CD4-positive, alpha-beta memory T cell (primary cell): ENCODE data around the gene TLX1. TPM values are rescaled to one million over a fixed set of nuclear protein-coding genes. Genes with fewer than 3 reads are reported as not detected.

Source experiments
- CTCF ChIA-PET: fragments of 350-600 bp; sonication (Branson Sonifier 250); formaldehyde crosslinking; loops from one replicate; lab custom pipeline; 2021; ENCODE audit warnings: inconsistent platforms; ENCODE audit not compliant: partially characterized antibody; lab: Charles Lee
- POLR2A ChIA-PET: fragments of 350-600 bp; sonication (Branson Sonifier 250); formaldehyde crosslinking; loops from one replicate; lab custom pipeline; 2021; ENCODE audit not compliant: partially characterized antibody; lab: Charles Lee
- DNase-seq, 5 donors: peaks; one replicate each; pipeline versions ENCODE4 v3.0.0 to v3.0.0-alpha.2; 2020 to 2022; ENCODE audit warnings: mixed read lengths in 1 of 5
- H3K27ac ChIP-seq: one replicate; pipeline ENCODE4 v1.7.0; 2013; ENCODE audit warnings: low read depth, low read length
- H3K27me3 ChIP-seq: 2 replicates; pipeline ENCODE4 v1.7.0; 2013; ENCODE audit warnings: mild to moderate bottlenecking, low read length, moderate library complexity; ENCODE audit not compliant: insufficient read depth
- H3K36me3 ChIP-seq: 2 replicates; pipeline ENCODE4 v1.7.0; 2013; ENCODE audit warnings: mild to moderate bottlenecking, low read length, moderate library complexity; ENCODE audit not compliant: insufficient read depth
- H3K4me1 ChIP-seq: 2 replicates; pipeline ENCODE4 v1.7.0; 2013; ENCODE audit warnings: mild to moderate bottlenecking, low read length, moderate library complexity; ENCODE audit not compliant: insufficient read depth
- H3K4me3 ChIP-seq, 2 donors: one replicate each; pipeline ENCODE4 v1.7.0; 2013; ENCODE audit warnings: low read length in 2 of 2, mild to moderate bottlenecking in 1 of 2
- H3K9me3 ChIP-seq, 2 donors: one replicate each; pipeline ENCODE4 v1.7.0; 2013; ENCODE audit warnings: low read length in 2 of 2, control low read depth in 1 of 2; ENCODE audit not compliant: control insufficient read depth in 1 of 2
- H3K27ac Mint-ChIP-seq, 7 donors: one replicate each; pipeline ENCODE4 v1.8.0; 2020 to 2021; ENCODE audit warnings: mixed read lengths in 7 of 7, mild to moderate bottlenecking in 6 of 7, inconsistent platforms in 3 of 7, moderate library complexity in 3 of 7
- H3K27me3 Mint-ChIP-seq, 2 donors: one replicate each; pipeline ENCODE4 v1.8.0; 2020 to 2021; ENCODE audit warnings: mixed read lengths in 2 of 2
- H3K36me3 Mint-ChIP-seq, 2 donors: one replicate each; pipeline ENCODE4 v1.8.0; 2020 to 2021; ENCODE audit warnings: mixed read lengths in 2 of 2, inconsistent platforms in 1 of 2, mild to moderate bottlenecking in 1 of 2
- H3K4me1 Mint-ChIP-seq, 4 donors: one replicate each; pipeline ENCODE4 v1.8.0; 2020 to 2021; ENCODE audit warnings: mixed read lengths in 4 of 4, mild to moderate bottlenecking in 1 of 4
- H3K4me3 Mint-ChIP-seq, 8 donors: one replicate each; pipeline ENCODE4 v1.8.0; 2020 to 2021; ENCODE audit warnings: mixed read lengths in 8 of 8, mild to moderate bottlenecking in 7 of 8, moderate library complexity in 6 of 8, inconsistent platforms in 3 of 8
- H3K9me3 Mint-ChIP-seq, 8 donors: one replicate each; pipeline ENCODE4 v1.8.0; 2020 to 2021; ENCODE audit warnings: mixed read lengths in 8 of 8, mild to moderate bottlenecking in 5 of 8, inconsistent platforms in 3 of 8, moderate library complexity in 1 of 8
- intact Hi-C: fragments of 100-400 bp; cut with micrococcal nuclease; formaldehyde crosslinking; loops from one replicate; pipeline ENCODE4 v1.15.1; 2023
- polyA plus RNA-seq, 2 donors: library from polyadenylated mRNA; unstranded; fragments of 300-500 nt; fragmentation: Illumina TruSeq; gene quantifications; one replicate each; pipeline ENCODE4 v1.2.3, GENCODE V29; 2021
- total RNA-seq, 2 experiments: library from RNA; stranded (reverse); gene quantifications; one replicate each; pipeline ENCODE4 v1.2.3, GENCODE V29; 2021

Gene TLX1
- total and polyA plus RNA-seq, 4 experiments from 2014 or later, result not detected

DNA sequence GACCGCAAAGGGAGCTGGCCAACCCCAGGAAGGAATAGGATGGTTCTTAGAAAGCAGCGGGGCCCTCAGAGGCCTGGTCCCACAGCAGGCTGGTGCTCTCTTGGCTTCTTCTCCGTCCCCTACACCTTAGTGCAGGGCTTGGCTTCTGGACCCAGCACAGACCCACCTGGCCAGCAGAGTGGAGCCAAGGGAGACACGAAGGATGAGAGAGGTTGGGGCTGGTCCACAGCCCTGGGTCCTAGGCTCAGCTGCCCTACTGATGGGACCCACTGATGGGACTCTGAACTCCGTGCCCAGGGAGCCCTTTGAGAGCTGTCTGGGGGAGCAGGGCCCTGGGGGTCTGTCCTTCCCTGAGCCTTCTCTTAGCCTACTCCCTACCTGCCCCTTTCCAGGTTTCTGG is 6.2 kb upstream of the TLX1 start:
- H3K27me3 ChIP-seq, result peaks cover 47% of the 10 kb centered on the region
- DNase-seq, result no peak
- H3K27ac Mint-ChIP-seq, result no peak overlapping the region
- no peak overlapping the region for H3K27ac ChIP-seq
- H3K9me3 Mint-ChIP-seq, result no peaks in the 10 kb centered on the region
- peaks cover 52 to 64% of the 10 kb centered on the region in 2 donors for H3K27me3 Mint-ChIP-seq
- no peak overlapping the region for H3K4me3 ChIP-seq
- peaks cover 0 to 4% of the 10 kb centered on the region in 2 donors for H3K36me3 Mint-ChIP-seq
- H3K4me1 ChIP-seq, result peaks cover 30% of the 10 kb centered on the region
- intact Hi-C loops, result loop anchor here (5.0 kb wide), 1 partner anchor 58 kb away; no protein-coding TSS in a partner anchor
- no peaks in the 10 kb centered on the region for H3K9me3 ChIP-seq
- no peaks in the 10 kb centered on the region for H3K36me3 ChIP-seq
- POLR2A ChIA-PET, result no interaction called here
- CTCF ChIA-PET, result interaction anchor here (1.1 to 8.4 kb wide), 2 partner anchors 17 to 29 kb away, joined by 3 to 55 read pairs; no protein-coding TSS in a partner anchor
- peaks cover 13 to 32% (median 25%) of the 10 kb centered on the region in 4 donors for H3K4me1 Mint-ChIP-seq
- H3K4me3 Mint-ChIP-seq, result peak overlapping the region in 1 of 8 donors; percentile 10

DNA sequence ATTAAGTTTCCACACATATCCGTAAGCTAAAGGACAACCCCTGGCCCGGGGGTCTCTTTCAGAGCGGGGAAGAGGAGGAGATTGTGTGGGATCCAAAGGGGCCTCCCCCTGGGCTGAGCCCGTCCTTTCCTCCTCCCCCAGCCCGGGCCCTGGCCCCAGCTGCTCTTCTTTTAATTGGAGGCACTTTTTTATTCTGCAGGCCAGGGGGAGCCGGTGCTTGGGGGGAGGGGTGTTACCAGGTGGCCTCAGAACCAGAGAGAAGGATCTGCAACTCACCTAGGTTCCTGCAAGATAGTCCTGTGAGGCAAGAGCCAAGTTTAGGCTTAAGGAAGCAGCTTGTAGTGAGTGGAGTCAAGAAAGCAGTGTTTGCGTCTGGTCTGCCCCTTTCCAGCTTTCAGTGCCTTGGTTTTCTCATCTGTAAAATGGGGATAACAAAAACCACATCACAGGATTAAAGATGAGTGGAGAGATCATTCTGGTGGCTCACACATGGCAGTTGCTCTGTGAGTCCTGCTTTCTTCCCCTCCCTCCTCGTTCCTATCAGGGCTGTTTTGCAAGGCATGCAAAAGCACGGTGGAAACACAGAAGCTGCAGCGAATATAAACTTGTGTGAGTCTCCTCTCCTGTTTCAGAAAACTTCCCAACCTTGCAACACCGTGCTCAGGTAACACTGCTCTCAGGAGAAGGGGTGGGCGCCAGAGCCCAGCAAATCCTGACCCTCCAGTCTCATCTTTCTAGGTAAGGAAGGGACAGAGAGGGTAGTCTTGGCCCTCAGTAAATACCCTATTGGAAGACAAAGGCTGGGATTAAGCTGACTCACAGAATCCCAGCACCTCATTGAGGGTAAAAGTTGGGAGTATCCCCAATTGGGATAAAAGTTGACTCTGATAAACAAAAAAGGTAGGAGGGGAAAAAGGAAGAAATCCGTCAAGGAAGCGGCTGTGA is 4.1 kb upstream of the TLX1 start:
- Mint-ChIP-seq H3K36me3 (no peaks in the 10 kb centered on the region), H3K9me3 (no peaks in the 10 kb centered on the region), H3K27ac (no peak overlapping the region), H3K4me3 (no peak overlapping the region), H3K4me1 (peaks cover 9 to 18% (median 14%) of the 10 kb centered on the region in 4 donors), H3K27me3 (peaks cover 61 to 66% of the 10 kb centered on the region in 2 donors)
- no peaks in the 10 kb centered on the region for H3K9me3 ChIP-seq
- DNase-seq, result no peak
- no peak overlapping the region for H3K4me3 ChIP-seq
- CTCF ChIA-PET, result interaction anchor here (1.2 to 8.4 kb wide), 4 partner anchors 15 to 31 kb away, joined by 3 to 55 read pairs (median 4); no protein-coding TSS in a partner anchor
- H3K36me3 ChIP-seq, result no peaks in the 10 kb centered on the region
- intact Hi-C loops, result no loop called here
- peaks cover 60% of the 10 kb centered on the region for H3K27me3 ChIP-seq
- H3K27ac ChIP-seq, result no peak overlapping the region
- POLR2A ChIA-PET, result no interaction called here
- peaks cover 28% of the 10 kb centered on the region for H3K4me1 ChIP-seq

DNA sequence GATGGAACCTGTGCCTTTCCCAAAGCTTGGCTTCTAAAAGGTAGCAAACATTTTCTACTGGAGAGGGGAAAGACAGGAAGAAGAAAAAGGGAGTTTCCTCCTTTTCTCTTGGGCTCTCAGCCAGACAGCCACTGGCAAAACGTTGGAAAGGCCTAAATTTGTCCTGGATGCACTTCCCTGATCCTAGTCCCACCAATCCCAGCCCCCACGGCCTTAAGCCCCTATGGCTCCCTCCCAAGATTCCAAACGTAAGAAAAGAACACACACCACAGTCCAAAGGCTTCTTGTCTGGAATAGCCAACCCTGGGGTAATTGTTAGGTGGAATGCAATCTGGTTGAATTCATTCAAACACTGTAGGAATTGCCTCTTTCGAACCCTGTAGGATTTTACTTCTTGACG is 959 bp upstream of the TLX1 start:
- Histone ChIP-seq H3K4me3 (no peak overlapping the region), H3K27me3 (peaks cover 43% of the 10 kb centered on the region), H3K4me1 (peaks cover 25% of the 10 kb centered on the region), H3K36me3 (no peaks in the 10 kb centered on the region), H3K27ac (no peak overlapping the region), H3K9me3 (no peaks in the 10 kb centered on the region)
- no peaks in the 10 kb centered on the region for H3K36me3 Mint-ChIP-seq
- intact Hi-C loops, result no loop called here
- H3K9me3 Mint-ChIP-seq, result no peaks in the 10 kb centered on the region
- peak overlapping the region in 1 of 8 donors; percentile 35 for H3K4me3 Mint-ChIP-seq
- peaks cover 63 to 68% of the 10 kb centered on the region in 2 donors for H3K27me3 Mint-ChIP-seq
- H3K27ac Mint-ChIP-seq, result no peak overlapping the region
- peaks cover 8 to 32% (median 21%) of the 10 kb centered on the region in 4 donors for H3K4me1 Mint-ChIP-seq
- no peak for DNase-seq
- ChIA-PET POLR2A (no interaction called here), CTCF (interaction anchor here (0.6 to 1.2 kb wide), 2 partner anchors 11 to 72 kb away, joined by 3 to 8 read pairs; no protein-coding TSS in a partner anchor)

DNA sequence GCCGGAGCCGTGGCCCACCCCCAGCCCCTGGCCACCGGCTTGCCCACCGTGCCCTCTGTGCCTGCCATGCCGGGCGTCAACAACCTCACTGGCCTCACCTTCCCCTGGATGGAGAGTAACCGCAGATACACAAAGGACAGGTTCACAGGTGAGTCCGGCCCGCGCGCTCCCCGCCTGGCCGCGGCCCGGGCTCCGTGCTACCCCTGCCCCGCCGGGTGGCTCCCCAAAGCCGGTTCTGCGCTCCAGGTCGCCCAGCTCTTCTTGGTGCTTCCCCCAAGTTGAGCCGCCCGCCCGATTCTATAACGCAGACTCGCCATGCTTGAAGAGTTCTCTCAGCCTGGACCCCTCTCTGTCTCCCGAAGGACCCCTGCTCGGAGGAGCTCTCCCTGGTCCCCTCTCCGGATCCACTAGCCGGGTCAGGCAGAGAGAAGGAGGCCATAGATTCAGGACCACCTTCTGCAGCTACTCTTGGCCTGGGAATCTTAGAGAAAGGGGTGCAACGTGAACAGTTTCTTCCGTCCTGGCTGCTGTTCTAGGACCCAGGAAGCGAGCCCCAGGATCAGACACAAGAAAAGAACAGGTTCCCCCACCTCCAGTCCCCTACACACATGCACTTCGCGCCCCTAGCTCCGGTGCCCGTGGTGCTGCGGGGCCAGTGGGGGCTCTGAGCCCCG is 999 bp downstream of the TLX1 start:
- peaks cover 30% of the 10 kb centered on the region for H3K4me1 ChIP-seq
- no peak for DNase-seq
- Mint-ChIP-seq H3K9me3 (no peaks in the 10 kb centered on the region), H3K27ac (peak overlapping the region in 1 of 7 donors; percentile 24), H3K4me3 (peak overlapping the region; percentile 59 to 83 (median 72)), H3K27me3 (peaks cover 63% of the 10 kb centered on the region in 2 donors), H3K36me3 (no peaks in the 10 kb centered on the region), H3K4me1 (peaks cover 12 to 41% (median 28%) of the 10 kb centered on the region in 4 donors)
- H3K36me3 ChIP-seq, result no peaks in the 10 kb centered on the region
- ChIA-PET POLR2A (no interaction called here), CTCF (interaction anchor here (1.5 to 2.9 kb wide), 2 partner anchors 10 to 91 kb away, joined by 3 to 11 read pairs; no protein-coding TSS in a partner anchor)
- intact Hi-C loops, result no loop called here
- peaks cover 34% of the 10 kb centered on the region for H3K27me3 ChIP-seq
- H3K27ac ChIP-seq, result no peak overlapping the region
- no peaks in the 10 kb centered on the region for H3K9me3 ChIP-seq
- no peak overlapping the region for H3K4me3 ChIP-seq

DNA sequence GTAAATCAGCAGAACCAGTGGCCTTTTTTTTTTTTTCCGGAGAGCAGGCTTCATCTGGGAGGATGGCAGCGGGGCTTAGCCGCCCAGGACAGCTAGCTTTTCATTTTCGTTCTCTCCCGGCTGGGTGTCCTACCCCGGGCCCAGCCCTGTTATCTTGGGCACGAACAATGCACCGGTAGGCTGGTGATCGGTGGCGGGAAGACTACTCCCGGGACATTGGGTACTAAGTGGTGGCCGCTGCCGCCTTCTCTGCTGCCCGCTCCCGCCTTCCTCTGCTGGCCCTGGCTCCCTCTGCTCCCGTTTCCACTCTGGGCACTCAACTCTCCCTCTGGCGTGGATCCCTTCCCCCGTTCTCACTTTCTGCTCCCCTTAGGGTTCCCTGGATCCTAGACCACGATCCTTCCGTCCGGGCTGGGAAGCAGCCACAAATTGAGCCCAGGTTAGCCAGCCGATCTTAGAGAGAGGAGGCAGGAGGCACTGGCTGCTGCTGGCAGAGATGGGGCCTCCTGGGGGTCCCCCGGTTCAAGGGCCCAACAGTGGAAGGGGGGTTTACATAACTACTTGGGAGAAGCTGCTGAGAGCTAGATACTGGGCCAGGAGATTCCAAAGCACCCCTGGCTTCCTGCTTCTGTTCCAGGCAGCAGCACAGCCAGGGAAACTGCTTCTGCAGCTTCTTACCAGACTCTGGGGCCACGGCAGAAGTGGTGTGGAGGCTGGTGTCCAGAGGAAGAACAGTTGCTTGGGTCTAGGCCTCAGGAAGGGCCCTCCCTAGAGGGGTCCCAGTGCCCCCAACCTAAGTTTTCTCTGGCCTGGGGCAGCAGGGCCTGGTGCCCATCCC is 1.8 kb downstream of the TLX1 start:
- Histone ChIP-seq H3K4me1 (peaks cover 30% of the 10 kb centered on the region), H3K27me3 (peaks cover 41% of the 10 kb centered on the region), H3K36me3 (no peaks in the 10 kb centered on the region), H3K27ac (no peak overlapping the region), H3K9me3 (no peaks in the 10 kb centered on the region), H3K4me3 (no peak overlapping the region)
- Mint-ChIP-seq H3K4me1 (peaks cover 12 to 49% (median 28%) of the 10 kb centered on the region in 4 donors), H3K27me3 (peaks cover 65% of the 10 kb centered on the region in 2 donors), H3K27ac (peak overlapping the region in 2 of 7 donors; percentile 65), H3K36me3 (no peaks in the 10 kb centered on the region), H3K4me3 (peak overlapping the region in 7 of 8 donors; percentile 67 to 83 (median 74)), H3K9me3 (no peaks in the 10 kb centered on the region)
- intact Hi-C loops, result no loop called here
- ChIA-PET POLR2A (no interaction called here), CTCF (interaction anchor here (2.9 kb wide), 1 partner anchor 9 kb away, joined by 11 read pairs; no protein-coding TSS in a partner anchor)
- no peak for DNase-seq

DNA sequence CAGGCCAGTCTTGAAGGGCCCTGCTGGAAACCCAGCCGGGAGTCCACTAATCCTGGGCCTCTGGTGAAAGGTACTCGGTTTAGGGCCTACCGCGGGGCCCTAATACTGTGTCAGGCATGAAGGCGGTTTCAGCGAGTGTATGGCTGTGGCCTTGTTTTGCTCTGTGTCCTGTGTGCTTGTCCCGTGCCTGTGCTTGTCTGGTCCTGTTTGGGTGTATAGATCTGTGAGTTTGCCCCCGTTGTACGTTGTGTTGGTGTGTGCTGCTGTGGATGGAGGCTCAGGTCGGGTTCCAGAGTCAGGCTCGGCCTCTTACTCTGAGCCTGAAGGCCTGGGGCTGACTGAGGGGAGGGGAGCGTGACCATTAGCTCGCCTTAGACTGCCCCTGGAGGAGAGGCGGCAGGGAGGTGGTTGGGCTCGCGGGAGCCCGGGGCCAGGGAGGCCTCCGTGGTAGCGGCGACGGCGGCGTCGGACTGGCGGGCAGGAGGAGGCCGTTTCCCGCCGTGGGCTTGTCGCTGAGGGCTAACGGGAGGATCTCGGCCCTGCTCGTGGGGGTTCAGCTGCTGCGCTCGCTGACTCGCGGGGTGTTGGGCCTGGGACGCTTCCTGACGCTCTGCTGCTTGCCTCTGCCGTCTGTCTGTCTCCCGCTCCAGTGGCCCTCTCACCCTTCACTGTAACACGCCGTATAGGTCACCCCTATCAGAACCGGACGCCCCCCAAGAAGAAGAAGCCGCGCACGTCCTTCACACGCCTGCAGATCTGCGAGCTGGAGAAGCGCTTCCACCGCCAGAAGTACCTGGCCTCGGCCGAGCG is 2.6 kb downstream of the TLX1 start:
- peak overlapping the region in 6 of 8 donors; percentile 17 to 83 (median 64) for H3K4me3 Mint-ChIP-seq
- Histone ChIP-seq H3K9me3 (no peaks in the 10 kb centered on the region), H3K27me3 (peaks cover 49% of the 10 kb centered on the region), H3K4me1 (peaks cover 36% of the 10 kb centered on the region), H3K4me3 (no peak overlapping the region), H3K36me3 (no peaks in the 10 kb centered on the region), H3K27ac (no peak overlapping the region)
- peak overlapping the region in 2 of 7 donors; percentile 36 to 65 for H3K27ac Mint-ChIP-seq
- CTCF ChIA-PET, result interaction anchor here (2.9 kb wide), 1 partner anchor 8 kb away, joined by 11 read pairs; no protein-coding TSS in a partner anchor
- H3K27me3 Mint-ChIP-seq, result peaks cover 66 to 68% of the 10 kb centered on the region in 2 donors
- DNase-seq, result no peak
- H3K4me1 Mint-ChIP-seq, result peaks cover 17 to 57% (median 34%) of the 10 kb centered on the region in 4 donors
- intact Hi-C loops, result no loop called here
- POLR2A ChIA-PET, result interaction anchor here (1.2 kb wide), 1 partner anchor 10 kb away, joined by 3 read pairs; no protein-coding TSS in a partner anchor
- H3K36me3 Mint-ChIP-seq, result no peaks in the 10 kb centered on the region
- no peaks in the 10 kb centered on the region for H3K9me3 Mint-ChIP-seq
